Measurements from ENCODE around the gene CRELD2. TPM values are rescaled to one million over a fixed set of nuclear protein-coding genes. Genes with fewer than 3 reads are reported as not detected.

CRELD2 gene
- total and polyA plus RNA-seq, 2 of the 13 experiments (the other 11 are each of a cell fraction or from before 2014, with no cell fraction given), result 17.2 to 44.7 TPM

DNA sequence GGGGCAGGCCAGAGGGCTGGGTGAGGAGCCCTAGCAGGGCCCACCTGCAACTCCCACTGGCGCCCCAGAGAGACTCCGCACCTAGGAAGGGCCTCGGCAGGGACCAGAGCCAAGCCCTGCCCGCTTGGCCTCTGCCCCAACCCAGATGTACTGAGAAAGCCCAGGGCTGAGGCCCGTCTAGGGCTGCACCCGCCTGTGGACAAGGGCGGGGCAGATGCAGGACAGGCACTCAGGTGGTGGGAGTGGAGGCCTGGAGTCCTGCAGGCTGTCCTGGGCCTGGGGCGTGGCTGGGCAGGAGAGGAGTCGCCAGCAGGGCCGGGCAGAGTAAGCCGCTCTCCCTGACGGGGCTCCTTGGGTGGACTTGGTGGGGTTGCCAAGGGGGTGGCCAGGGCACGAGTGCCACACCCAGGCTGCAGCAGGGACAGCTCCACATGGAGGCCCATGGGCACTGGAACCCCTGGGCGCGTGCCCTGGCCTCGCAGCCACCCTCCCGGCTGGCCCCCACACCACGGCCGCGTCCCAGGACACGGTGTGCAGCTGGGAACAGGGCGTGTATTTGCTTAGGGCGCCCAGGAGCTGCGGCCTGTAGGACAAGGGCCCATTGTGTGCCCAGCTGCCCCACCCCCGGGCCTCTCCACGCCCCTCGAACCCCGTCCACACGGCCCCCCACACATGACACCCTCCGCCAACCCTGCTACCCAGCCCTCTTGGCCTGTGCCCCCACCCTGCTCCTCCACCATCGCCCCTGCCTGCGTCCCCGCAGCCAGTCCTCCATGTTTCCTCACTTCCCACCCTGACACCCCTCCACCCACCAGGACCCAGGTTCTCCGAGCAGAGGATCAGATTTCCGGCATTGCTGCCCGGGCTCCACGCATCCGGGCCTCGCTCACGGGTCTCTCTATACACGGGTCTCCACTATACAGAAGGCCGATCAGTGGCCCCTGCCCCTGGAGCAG, 30.8 kb downstream of the CRELD2 start (continued):
- no peak for TF ChIP-seq PAX8 (CRISPR knock-in tag; IDR thresholded peaks at IDR 0.05; ENCODE audit: borderline replicate concordance)
- TF ChIP-seq, protein P1, sequence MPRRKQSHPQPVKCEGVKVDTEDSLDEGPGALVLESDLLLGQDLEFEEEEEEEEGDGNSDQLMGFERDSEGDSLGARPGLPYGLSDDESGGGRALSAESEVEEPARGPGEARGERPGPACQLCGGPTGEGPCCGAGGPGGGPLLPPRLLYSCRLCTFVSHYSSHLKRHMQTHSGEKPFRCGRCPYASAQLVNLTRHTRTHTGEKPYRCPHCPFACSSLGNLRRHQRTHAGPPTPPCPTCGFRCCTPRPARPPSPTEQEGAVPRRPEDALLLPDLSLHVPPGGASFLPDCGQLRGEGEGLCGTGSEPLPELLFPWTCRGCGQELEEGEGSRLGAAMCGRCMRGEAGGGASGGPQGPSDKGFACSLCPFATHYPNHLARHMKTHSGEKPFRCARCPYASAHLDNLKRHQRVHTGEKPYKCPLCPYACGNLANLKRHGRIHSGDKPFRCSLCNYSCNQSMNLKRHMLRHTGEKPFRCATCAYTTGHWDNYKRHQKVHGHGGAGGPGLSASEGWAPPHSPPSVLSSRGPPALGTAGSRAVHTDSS (CRISPR knock-in tag; conservative IDR thresholded peaks at IDR 0.05), result no peak
- TF ChIP-seq, protein P2, sequence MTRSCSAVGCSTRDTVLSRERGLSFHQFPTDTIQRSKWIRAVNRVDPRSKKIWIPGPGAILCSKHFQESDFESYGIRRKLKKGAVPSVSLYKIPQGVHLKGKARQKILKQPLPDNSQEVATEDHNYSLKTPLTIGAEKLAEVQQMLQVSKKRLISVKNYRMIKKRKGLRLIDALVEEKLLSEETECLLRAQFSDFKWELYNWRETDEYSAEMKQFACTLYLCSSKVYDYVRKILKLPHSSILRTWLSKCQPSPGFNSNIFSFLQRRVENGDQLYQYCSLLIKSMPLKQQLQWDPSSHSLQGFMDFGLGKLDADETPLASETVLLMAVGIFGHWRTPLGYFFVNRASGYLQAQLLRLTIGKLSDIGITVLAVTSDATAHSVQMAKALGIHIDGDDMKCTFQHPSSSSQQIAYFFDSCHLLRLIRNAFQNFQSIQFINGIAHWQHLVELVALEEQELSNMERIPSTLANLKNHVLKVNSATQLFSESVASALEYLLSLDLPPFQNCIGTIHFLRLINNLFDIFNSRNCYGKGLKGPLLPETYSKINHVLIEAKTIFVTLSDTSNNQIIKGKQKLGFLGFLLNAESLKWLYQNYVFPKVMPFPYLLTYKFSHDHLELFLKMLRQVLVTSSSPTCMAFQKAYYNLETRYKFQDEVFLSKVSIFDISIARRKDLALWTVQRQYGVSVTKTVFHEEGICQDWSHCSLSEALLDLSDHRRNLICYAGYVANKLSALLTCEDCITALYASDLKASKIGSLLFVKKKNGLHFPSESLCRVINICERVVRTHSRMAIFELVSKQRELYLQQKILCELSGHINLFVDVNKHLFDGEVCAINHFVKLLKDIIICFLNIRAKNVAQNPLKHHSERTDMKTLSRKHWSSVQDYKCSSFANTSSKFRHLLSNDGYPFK (CRISPR knock-in tag; IDR thresholded peaks at IDR 0.05; ENCODE audit: borderline replicate concordance), result no peak; the same call in 1 of the 2 replicates
- TF ChIP-seq, protein P3, sequence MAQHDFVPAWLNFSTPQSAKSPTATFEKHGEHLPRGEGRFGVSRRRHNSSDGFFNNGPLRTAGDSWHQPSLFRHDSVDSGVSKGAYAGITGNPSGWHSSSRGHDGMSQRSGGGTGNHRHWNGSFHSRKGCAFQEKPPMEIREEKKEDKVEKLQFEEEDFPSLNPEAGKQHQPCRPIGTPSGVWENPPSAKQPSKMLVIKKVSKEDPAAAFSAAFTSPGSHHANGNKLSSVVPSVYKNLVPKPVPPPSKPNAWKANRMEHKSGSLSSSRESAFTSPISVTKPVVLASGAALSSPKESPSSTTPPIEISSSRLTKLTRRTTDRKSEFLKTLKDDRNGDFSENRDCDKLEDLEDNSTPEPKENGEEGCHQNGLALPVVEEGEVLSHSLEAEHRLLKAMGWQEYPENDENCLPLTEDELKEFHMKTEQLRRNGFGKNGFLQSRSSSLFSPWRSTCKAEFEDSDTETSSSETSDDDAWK (CRISPR knock-in tag; IDR thresholded peaks at IDR 0.05), result no peak
- TF ChIP-seq ZFAT (CRISPR knock-in tag; conservative IDR thresholded peaks at IDR 0.05), result no peak
- peak; percentile 8; the same call in 1 of the 2 replicates for TF ChIP-seq HMG20B (CRISPR knock-in tag; conservative IDR thresholded peaks at IDR 0.05)
- peak; percentile 22; the same call in 1 of the 2 replicates for TF ChIP-seq ETV5 (CRISPR knock-in tag; IDR thresholded peaks at IDR 0.05; ENCODE audit: borderline replicate concordance)
- TF ChIP-seq, protein P4, sequence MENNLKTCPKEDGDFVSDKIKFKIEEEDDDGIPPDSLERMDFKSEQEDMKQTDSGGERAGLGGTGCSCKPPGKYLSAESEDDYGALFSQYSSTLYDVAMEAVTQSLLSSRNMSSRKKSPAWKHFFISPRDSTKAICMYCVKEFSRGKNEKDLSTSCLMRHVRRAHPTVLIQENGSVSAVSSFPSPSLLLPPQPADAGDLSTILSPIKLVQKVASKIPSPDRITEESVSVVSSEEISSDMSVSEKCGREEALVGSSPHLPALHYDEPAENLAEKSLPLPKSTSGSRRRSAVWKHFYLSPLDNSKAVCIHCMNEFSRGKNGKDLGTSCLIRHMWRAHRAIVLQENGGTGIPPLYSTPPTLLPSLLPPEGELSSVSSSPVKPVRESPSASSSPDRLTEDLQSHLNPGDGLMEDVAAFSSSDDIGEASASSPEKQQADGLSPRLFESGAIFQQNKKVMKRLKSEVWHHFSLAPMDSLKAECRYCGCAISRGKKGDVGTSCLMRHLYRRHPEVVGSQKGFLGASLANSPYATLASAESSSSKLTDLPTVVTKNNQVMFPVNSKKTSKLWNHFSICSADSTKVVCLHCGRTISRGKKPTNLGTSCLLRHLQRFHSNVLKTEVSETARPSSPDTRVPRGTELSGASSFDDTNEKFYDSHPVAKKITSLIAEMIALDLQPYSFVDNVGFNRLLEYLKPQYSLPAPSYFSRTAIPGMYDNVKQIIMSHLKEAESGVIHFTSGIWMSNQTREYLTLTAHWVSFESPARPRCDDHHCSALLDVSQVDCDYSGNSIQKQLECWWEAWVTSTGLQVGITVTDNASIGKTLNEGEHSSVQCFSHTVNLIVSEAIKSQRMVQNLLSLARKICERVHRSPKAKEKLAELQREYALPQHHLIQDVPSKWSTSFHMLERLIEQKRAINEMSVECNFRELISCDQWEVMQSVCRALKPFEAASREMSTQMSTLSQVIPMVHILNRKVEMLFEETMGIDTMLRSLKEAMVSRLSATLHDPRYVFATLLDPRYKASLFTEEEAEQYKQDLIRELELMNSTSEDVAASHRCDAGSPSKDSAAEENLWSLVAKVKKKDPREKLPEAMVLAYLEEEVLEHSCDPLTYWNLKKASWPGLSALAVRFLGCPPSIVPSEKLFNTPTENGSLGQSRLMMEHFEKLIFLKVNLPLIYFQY (CRISPR knock-in tag; IDR thresholded peaks at IDR 0.05; ENCODE audit: borderline replicate concordance), result peak; percentile 68
- TF ChIP-seq CREB1 (IDR thresholded peaks at IDR 0.05), result no peak
- no peak for TF ChIP-seq CREB1 (CRISPR knock-in tag; IDR thresholded peaks at IDR 0.05)
- 0 out of 2 replicates have a peak, but pooled peaks have one; percentile 16 for TF ChIP-seq ZNF644 (CRISPR knock-in tag; IDR thresholded peaks at IDR 0.05; ENCODE audit: low read depth)
- TF ChIP-seq ELF4 (CRISPR knock-in tag; IDR thresholded peaks at IDR 0.05; ENCODE audit: borderline replicate concordance), result peak; percentile 62; the same call in 1 of the 2 replicates

Measured in HepG2 (cell line).